Measurements from ENCODE around the gene DUSP2.

DNA sequence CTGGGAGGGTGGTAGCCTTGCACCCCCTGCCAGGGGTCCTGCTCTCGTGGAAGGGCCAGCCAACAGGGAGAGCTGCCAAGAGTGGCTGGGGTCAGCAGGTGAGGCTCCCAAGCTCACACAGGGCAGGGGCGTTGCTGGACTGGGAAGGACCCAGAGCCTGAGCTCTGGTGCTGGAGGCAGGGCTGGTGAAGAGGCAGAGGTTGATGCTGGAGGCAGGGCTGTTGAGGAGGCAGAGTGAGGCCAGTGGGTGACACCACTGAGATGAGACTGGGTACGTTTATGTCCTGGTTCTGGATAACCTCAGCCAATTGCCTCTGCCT lies 35.9 kb downstream of the DUSP2 start:
- TF ChIP-seq, protein P1, sequence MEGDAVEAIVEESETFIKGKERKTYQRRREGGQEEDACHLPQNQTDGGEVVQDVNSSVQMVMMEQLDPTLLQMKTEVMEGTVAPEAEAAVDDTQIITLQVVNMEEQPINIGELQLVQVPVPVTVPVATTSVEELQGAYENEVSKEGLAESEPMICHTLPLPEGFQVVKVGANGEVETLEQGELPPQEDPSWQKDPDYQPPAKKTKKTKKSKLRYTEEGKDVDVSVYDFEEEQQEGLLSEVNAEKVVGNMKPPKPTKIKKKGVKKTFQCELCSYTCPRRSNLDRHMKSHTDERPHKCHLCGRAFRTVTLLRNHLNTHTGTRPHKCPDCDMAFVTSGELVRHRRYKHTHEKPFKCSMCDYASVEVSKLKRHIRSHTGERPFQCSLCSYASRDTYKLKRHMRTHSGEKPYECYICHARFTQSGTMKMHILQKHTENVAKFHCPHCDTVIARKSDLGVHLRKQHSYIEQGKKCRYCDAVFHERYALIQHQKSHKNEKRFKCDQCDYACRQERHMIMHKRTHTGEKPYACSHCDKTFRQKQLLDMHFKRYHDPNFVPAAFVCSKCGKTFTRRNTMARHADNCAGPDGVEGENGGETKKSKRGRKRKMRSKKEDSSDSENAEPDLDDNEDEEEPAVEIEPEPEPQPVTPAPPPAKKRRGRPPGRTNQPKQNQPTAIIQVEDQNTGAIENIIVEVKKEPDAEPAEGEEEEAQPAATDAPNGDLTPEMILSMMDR (IDR thresholded peaks at IDR 0.05) = no peak
- TF ChIP-seq POLR2A (IDR thresholded peaks at IDR 0.05) (no peak), EP300 (IDR thresholded peaks at IDR 0.05) (no peak), POLR2AphosphoS5 (IDR thresholded peaks at IDR 0.05) (no peak)
